GM19395 (cell line): Measurements from ENCODE around the gene PYGL.
"Not testable (repeated sequence)": the region's sequence is repeated elsewhere in the genome, so short reads cannot be mapped to it uniquely, and the experiment has no call there.

Source experiments
- ATAC-seq: cut with Tn5 transposase; IDR thresholded peaks from one replicate; pipeline ENCODE4 v1.9.1; 2021; ENCODE audit warnings: mild to moderate bottlenecking, moderate library complexity; ENCODE audit not compliant: unreplicated experiment

The PYGL gene

DNA sequence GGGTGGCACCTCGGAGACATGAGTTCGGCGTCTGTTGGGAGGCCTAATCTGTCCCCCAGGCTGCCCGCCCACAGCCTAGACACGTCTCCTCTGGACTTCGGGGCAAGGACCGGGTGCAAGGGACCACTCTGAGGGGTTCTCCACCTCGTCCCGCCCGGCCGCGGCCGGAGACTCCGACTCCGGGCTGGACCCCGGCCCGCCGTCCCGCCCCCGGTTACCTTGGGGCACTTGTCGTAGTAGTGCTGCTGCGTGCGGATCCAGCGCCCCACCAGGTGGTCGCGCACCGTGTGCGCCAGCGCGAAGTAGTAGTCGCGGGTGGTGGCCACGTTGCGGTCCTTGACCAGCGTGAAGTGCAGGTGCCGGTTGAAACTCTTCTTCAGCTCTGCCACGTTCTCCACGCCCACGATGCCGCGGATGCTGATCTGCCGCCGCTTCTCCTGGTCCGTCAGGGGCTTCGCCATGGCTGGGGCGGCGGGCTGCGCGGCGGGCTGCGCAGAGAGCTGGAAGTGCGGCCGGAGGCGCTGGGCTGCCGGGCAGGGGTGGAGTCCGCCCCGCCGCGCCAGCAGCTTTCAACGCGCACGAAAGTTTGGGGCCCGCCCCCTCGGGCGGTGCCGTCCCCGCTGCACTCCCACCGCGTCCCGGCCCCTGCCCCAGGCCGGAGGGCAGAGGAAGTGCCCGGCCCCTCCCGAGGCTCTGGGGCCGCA, at the start of gene PYGL:
PYGL (minus strand) TSS at position 541 of the 704 bp plus-strand sequence; CDS start at position 461, 80 bp downstream.
- peak; percentile 65 for ATAC-seq

DNA sequence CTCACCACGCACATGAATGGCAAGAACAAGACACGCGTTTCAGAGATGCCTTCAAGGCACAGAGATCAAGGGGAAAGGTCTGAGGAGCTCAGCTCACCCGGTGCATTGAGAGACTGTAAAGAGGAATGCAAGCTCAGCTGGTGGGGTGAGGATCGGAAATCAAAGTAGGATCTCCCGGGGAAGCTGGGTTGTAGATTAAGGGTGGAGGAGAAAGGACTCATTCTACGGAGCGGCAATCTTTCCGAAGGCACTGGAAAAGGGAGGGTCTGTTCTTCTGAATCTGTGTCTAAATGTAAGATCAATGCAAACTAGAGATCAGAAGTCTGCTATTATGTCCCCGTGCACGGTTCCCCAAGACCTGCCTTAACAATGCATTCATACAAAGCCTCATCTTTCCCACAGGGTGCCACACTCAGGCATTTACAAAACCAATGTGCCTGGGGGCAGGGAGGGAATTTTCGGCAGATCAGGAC, 41.6 kb upstream of the PYGL start:
- no peak for ATAC-seq

- ATAC-seq, result no peak
These were observed 41.0 kb upstream of the PYGL start for GRCh38 chr14:50985124-50985858.

DNA sequence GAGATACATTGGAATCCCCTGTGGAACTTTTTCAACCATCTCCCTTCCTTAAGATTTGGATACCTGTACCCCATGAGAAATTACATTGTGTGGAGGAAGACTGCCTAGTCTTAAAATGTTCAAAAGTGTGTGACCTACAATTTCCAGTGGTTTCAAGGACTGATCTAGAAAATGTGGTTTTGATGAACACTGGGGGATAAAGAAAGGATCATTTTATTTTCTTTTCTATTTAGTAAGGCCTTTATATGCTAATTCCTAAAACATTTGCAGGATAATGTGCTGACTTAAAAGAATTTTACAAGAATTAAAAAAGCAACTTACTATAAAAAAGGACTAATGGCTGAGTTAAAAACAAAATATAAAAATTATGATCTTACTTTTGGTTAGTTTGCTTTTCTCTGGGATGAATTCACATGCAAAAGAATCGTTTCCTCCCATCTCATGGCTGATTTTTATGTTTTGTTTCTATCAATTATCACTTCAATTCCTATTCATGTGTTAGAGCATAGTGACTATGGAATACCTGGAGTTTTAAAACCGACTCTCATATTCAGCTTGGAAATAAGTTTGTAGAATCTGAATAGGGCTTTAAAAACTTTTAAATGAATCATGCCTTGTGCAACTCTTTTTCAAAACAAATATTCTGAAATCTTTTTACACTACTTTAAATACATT, 39.9 kb upstream of the PYGL start:
- ATAC-seq, result no peak

DNA sequence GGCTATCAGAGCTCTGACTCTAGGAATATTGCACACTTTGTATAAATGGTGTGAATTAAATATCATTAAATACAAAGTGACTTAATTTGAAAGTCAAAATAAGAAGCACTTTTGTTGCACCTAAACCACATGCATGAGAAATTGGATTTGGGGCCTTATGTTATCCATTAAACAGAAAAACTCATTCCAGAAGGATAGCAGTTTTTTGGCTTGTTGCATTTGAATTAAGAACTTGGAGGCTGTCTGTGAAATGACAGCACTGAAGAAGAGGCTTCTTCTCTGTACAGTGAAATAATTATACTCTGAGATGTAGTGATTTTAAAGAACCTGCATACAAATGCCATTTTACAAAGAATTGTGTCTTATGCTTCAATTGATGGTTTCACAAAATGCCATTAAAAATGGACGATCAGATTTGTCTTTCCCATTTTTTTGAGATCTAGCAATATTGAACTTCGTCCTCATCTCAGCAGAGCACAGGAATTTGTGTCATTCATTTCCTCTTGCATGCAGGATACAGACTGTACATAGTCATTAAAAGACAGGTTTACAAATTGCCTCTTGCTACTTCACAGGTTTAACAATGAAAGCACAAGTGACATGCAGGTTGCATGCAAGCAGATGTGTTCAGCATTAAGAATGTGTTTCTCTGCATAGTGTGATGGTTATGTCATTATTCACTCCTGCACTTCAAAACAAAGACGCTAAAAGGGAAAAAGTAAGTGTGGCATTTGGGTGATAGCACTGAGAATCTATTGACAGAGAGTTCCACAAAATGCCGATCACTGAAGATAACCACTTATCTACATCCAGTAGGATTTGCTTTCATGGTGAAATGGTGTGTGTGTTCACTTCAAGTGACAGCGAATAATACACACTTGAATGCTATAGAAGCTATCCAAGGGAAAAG, 35.9 kb upstream of the PYGL start:
- no peak for ATAC-seq

GRCh38 chr14:50978888-50979287, 34.6 kb upstream of the PYGL start:
- peak; percentile 94 for ATAC-seq

DNA sequence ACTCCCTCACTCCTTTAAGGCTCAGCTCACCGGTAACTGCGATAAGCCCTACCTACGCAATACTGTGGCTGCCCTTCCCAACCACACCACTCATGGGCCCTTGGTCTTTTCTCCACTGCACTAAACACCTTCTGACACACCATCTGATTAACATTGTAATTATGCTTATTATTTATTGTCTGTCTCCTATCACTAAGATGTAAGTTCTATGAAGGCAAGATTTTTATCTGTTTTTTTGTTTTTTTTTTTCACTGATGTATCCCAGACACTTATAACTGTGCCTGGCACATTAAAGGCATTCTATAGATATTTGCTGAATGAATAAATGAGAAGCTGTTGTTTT, 34.2 kb upstream of the PYGL start:
- no peak for ATAC-seq

GRCh38 chr14:50977863-50978528, 33.7 kb upstream of the PYGL start:
- no peak for ATAC-seq

DNA sequence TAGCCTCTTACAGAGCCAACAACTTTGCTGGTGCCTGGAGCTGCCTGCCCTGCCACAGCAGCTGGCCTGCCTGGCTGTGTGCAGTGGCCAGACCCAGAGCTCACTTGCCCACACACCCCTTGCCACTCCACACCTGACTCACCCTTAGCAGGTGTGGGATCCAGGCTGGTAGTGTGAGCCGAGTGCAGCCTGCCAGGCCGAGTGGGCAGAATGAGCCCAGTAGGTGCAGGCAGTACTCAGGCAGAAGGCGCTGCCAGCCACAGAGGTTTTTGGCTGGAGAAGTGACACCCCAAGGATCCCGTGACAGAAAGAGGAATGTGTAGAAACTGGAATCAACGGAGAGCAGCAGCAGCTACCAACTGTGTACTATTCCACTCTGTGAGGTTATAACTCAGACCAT, 29.8 kb upstream of the PYGL start:
- no peak for ATAC-seq

DNA sequence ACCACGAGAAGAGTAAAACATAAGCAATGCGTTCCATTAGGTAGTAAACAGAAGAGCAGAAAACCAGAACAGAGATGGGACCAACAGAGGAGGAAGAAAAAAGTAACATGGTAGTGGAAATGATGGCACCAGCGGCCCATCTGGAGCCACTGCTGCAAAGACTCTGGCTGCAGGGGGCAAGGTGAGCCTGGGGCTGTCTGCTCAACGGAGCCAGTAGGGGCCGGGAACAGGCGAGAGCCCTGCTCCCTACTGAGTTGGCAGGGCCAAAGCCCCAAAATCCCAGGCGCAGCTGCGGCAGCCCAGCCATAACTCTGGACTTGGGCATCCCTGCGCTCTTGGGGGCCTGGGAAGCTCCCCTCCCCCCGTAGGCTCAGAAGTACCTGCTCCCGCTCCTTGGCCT, 28.5 kb upstream of the PYGL start:
- no peak for ATAC-seq

- ATAC-seq, result no peak
These were observed 26.9 kb upstream of the PYGL start for GRCh38 chr14:50970886-50971781.

DNA sequence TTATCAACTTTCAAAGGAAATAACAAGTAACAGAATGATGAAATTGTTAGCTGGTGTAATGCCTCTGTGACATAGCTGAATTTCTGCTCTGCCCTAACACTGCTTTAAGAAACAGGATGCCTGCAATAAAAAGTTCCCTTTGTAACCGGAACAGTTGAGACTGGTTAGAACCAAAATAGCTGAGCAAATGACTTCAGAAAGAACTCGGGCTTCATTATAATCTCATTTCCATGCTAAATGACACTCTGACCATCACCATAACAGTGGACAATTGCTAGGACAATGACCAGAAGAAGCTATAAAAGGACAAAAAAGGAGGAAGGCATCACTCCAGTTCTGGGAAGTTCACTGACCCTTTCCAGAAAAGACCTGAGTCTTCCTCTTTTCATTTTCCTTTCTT, 23.5 kb upstream of the PYGL start:
- no peak for ATAC-seq

DNA sequence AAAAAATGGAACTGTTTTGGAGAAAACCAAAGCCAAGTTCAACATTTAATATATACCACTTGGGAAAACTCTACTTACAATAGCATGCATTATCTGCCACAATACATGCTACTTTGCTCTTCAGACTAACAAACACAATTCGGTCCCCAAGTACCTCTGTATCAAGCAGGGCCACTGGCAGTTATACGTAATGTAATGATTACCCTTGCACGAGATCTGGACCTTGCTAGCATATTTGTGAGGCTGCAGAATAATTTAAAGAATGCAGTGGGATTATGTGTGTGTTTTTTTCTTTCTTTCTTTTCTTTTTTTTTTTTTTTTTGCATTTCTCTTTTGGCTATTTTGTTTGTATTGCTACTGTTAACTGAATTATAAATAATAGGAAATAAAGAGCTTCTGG, 22.8 kb upstream of the PYGL start:
- ATAC-seq, result no peak

DNA sequence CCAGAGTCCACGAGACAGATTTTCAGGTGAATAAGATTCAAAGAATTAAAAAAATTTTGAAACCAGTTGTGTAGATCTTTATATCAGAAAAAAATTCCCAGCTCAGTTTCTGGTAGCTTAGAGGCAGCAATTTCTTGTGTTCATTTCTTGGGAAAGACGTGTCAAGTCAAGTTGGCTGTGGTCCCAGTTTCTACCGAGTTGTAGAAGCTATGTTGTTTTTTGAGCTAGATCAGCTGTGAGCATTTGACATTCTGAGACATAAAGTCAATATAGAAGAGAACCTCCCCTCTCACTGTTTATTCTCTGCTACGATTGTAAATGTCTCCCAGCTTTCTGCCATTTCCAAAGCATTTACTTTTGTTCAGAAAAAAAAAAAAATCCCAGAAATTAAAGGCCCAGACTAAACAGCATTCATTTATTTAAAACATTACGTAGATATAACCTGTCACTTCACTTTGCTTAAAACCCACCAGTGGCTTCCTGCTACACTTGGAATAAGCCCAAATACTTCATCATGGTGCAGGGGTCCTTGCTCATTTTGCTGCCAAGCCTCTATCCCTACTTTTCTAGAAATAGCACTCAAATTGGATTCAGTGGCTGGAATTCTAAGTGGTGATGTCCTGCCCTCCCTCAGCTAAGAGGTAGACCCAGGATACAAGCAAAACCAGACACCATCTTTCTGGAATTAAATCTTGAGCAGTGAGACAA, 20.6 kb upstream of the PYGL start:
- no peak for ATAC-seq

DNA sequence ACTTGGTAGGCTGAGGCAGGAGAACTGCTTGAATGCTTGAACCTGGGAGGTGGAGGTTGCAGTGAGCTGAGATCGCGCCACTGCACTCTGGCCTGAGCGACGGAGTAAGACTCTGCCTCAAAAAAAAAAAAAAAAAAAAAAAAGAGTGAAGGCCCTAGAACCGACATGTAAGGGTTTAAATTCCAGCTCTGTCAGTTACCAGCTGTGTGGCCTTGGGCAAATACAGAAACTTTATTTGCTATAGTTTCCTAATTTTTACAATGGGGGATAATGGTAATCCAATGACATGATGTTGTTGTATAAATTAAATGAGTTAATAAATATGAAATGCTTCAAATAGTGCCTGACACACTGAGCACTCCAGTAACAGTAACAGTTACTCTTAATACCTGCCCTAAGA, 19.6 kb upstream of the PYGL start:
- no peak for ATAC-seq

DNA sequence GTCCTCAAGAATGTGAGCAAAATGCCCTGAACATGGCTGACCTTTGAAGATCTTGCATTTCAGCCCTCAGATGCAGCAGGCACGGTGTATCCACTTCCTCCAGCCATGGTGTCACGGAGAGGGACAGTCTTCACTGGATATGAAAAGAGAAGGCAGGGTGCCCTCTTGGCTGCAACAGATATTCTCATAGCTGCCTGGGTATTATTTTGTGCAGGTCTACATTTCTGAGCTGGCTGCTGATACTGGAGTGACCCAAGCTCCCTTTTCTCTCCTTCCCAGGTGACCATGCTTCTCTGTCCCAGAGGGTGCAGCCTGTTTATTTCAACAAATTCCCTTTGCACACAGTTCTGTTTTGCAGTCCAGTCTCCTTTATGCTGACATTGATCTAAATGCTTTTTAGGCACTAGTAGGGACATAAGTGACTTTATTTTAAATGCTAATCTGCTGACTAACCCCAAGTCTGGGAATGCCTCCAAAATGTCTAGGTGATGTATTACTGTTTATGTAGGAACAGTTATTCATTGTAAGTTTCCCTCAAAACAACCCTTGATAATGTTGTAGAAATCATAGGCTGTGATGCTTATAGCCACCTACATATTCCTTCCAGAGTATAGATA, 17.4 kb upstream of the PYGL start:
- no peak for ATAC-seq

- ATAC-seq, result no peak
These were observed 13.0 kb upstream of the PYGL start for GRCh38 chr14:50957296-50957695.

GRCh38 chr14:50956421-50956820, 12.1 kb upstream of the PYGL start:
- ATAC-seq, result not testable (repeated sequence)
